ENCODE data around the gene DPT. TPM values are rescaled to one million over a fixed set of nuclear protein-coding genes. Genes with fewer than 3 reads are reported as not detected.

The DPT gene
- total and polyA plus RNA-seq, 2 donors from 2014 or later, result 2.6 to 4.8 TPM

GRCh38 chr1:168726281-168726680 lies 2.7 kb downstream of the DPT start:
- Histone ChIP-seq H3K27ac (ENCODE audit: low read depth in 2 of 2, low read length in 2 of 2) (no peak overlapping the region), H3K9me3 (ENCODE audit: control insufficient read depth in 2 of 3, insufficient read depth in 1 of 3, low read length in 3 of 3) (no peaks in the 10 kb centered on the region), H3K4me3 (ENCODE audit: low read length in 3 of 3) (no peak overlapping the region), H3K36me3 (ENCODE audit: control insufficient read depth in 2 of 3, insufficient read depth in 3 of 3, low read length in 3 of 3) (no peaks in the 10 kb centered on the region), H3K4me1 (ENCODE audit: control insufficient read depth in 2 of 3, insufficient read depth in 2 of 3, low read depth in 1 of 3, low read length in 3 of 3) (no peaks in the 10 kb centered on the region), H3K27me3 (ENCODE audit: control insufficient read depth, insufficient read depth, low read length) (no peaks in the 10 kb centered on the region), H3K9ac (ENCODE audit: low read length in 3 of 3) (no peak overlapping the region)
- FAIRE-seq, result no peak
- no peak for DNase-seq
- TF ChIP-seq, protein P1, sequence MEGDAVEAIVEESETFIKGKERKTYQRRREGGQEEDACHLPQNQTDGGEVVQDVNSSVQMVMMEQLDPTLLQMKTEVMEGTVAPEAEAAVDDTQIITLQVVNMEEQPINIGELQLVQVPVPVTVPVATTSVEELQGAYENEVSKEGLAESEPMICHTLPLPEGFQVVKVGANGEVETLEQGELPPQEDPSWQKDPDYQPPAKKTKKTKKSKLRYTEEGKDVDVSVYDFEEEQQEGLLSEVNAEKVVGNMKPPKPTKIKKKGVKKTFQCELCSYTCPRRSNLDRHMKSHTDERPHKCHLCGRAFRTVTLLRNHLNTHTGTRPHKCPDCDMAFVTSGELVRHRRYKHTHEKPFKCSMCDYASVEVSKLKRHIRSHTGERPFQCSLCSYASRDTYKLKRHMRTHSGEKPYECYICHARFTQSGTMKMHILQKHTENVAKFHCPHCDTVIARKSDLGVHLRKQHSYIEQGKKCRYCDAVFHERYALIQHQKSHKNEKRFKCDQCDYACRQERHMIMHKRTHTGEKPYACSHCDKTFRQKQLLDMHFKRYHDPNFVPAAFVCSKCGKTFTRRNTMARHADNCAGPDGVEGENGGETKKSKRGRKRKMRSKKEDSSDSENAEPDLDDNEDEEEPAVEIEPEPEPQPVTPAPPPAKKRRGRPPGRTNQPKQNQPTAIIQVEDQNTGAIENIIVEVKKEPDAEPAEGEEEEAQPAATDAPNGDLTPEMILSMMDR (IDR thresholded peaks at IDR 0.05; ENCODE audit: borderline replicate concordance, extremely low read depth, insufficient read depth), result no peak
- intact Hi-C loops (cut with DNase I), result no loop called here

GRCh38 chr1:168725831-168726230 lies 3.2 kb downstream of the DPT start:
- no peak for FAIRE-seq
- DNase-seq, result no peak
- H3K27ac ChIP-seq (ENCODE audit: low read depth in 2 of 2, low read length in 2 of 2), result no peak overlapping the region
- no peaks in the 10 kb centered on the region for H3K27me3 ChIP-seq (ENCODE audit: control insufficient read depth, insufficient read depth, low read length)
- intact Hi-C loops (cut with DNase I), result no loop called here
- no peaks in the 10 kb centered on the region for H3K9me3 ChIP-seq (ENCODE audit: control insufficient read depth in 2 of 3, insufficient read depth in 1 of 3, low read length in 3 of 3)
- no peaks in the 10 kb centered on the region for H3K36me3 ChIP-seq (ENCODE audit: control insufficient read depth in 2 of 3, insufficient read depth in 3 of 3, low read length in 3 of 3)
- no peak overlapping the region for H3K4me3 ChIP-seq (ENCODE audit: low read length in 3 of 3)
- H3K4me1 ChIP-seq (ENCODE audit: control insufficient read depth in 2 of 3, insufficient read depth in 2 of 3, low read depth in 1 of 3, low read length in 3 of 3), result no peaks in the 10 kb centered on the region
- TF ChIP-seq, protein P1 (IDR thresholded peaks at IDR 0.05; ENCODE audit: borderline replicate concordance, extremely low read depth, insufficient read depth), result no peak
- no peak overlapping the region for H3K9ac ChIP-seq (ENCODE audit: low read length in 3 of 3)

- no peaks in the 10 kb centered on the region for H3K9me3 ChIP-seq (ENCODE audit: control insufficient read depth in 2 of 3, insufficient read depth in 1 of 3, low read length in 3 of 3)
- DNase-seq (no peak), FAIRE-seq (no peak)
- no peak overlapping the region for H3K27ac ChIP-seq (ENCODE audit: low read depth in 2 of 2, low read length in 2 of 2)
- H3K9ac ChIP-seq (ENCODE audit: low read length in 3 of 3), result no peak overlapping the region
- TF ChIP-seq, protein P1 (IDR thresholded peaks at IDR 0.05; ENCODE audit: borderline replicate concordance, extremely low read depth, insufficient read depth), result no peak
- H3K36me3 ChIP-seq (ENCODE audit: control insufficient read depth in 2 of 3, insufficient read depth in 3 of 3, low read length in 3 of 3), result no peaks in the 10 kb centered on the region
- intact Hi-C loops (cut with DNase I), result no loop called here
- H3K4me1 ChIP-seq (ENCODE audit: control insufficient read depth in 2 of 3, insufficient read depth in 2 of 3, low read depth in 1 of 3, low read length in 3 of 3), result no peaks in the 10 kb centered on the region
- H3K4me3 ChIP-seq (ENCODE audit: low read length in 3 of 3), result no peak overlapping the region
- H3K27me3 ChIP-seq (ENCODE audit: control insufficient read depth, insufficient read depth, low read length), result no peaks in the 10 kb centered on the region
Observed at GRCh38 chr1:168725060-168725459, 3.9 kb downstream of the DPT start.

- H3K27me3 ChIP-seq (ENCODE audit: control insufficient read depth, insufficient read depth, low read length), result no peaks in the 10 kb centered on the region
- no peak overlapping the region for H3K27ac ChIP-seq (ENCODE audit: low read depth in 2 of 2, low read length in 2 of 2)
- no peaks in the 10 kb centered on the region for H3K4me1 ChIP-seq (ENCODE audit: control insufficient read depth in 2 of 3, insufficient read depth in 2 of 3, low read depth in 1 of 3, low read length in 3 of 3)
- no peaks in the 10 kb centered on the region for H3K36me3 ChIP-seq (ENCODE audit: control insufficient read depth in 2 of 3, insufficient read depth in 3 of 3, low read length in 3 of 3)
- no peaks in the 10 kb centered on the region for H3K9me3 ChIP-seq (ENCODE audit: control insufficient read depth in 2 of 3, insufficient read depth in 1 of 3, low read length in 3 of 3)
- TF ChIP-seq, protein P1 (IDR thresholded peaks at IDR 0.05; ENCODE audit: borderline replicate concordance, extremely low read depth, insufficient read depth), result no peak
- FAIRE-seq (no peak), DNase-seq (no peak)
- H3K9ac ChIP-seq (ENCODE audit: low read length in 3 of 3), result no peak overlapping the region
- no peak overlapping the region for H3K4me3 ChIP-seq (ENCODE audit: low read length in 3 of 3)
- intact Hi-C loops (cut with DNase I), result no loop called here
Observed at GRCh38 chr1:168723000-168723399, 6.0 kb downstream of the DPT start.

Measured in kidney (tissue), 14 donors.